Measurements from ENCODE around the gene CDH13. TPM values are rescaled to one million over a fixed set of nuclear protein-coding genes. Genes with fewer than 3 reads are reported as not detected.

CDH13 gene
- total RNA-seq, 1 experiment from 2014 or later, result 34.5 TPM

DNA sequence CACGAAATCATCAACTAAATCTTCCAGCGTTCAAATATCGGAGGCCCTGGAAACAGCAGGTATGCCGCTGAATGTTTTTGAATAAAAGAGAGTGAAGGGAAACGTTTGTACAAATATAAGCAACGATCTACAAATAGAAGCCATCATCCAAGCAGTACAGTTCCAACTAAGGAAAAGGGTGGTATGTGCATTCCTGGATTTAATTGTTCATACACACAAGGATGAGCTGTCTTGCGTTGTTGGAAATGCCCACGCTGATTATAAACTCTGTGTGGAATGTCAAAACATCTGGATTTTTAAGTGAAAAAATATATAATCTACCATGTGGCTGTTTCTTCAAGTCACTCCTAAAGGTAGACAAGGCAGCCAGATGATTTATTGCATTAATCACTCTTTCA, 989.2 kb downstream of the CDH13 start:
- H3K4me1 ChIP-seq, result peaks cover 4% of the 10 kb centered on the region; the same call in 1 of the 2 replicates
- H3K27ac ChIP-seq, result no peak overlapping the region
- H3K36me3 ChIP-seq, result no peaks in the 10 kb centered on the region
- DNase-seq, result no peak
- H3K9me3 ChIP-seq (replicated peaks), result no peaks in the 10 kb centered on the region
- no peaks in the 10 kb centered on the region for H3K27me3 ChIP-seq
- no peak overlapping the region for H3K4me3 ChIP-seq

GRCh38 chr16:83619381-83620150, 992.8 kb downstream of the CDH13 start:
- H3K27me3 ChIP-seq, result no peaks in the 10 kb centered on the region
- H3K27ac ChIP-seq, result no peak overlapping the region
- H3K4me3 ChIP-seq, result no peak overlapping the region
- no peaks in the 10 kb centered on the region for H3K36me3 ChIP-seq
- H3K4me1 ChIP-seq, result peaks cover 4% of the 10 kb centered on the region; the same call in 1 of the 2 replicates
- DNase-seq, result peak; percentile 18 to 50
- H3K9me3 ChIP-seq (replicated peaks), result no peaks in the 10 kb centered on the region

DNA sequence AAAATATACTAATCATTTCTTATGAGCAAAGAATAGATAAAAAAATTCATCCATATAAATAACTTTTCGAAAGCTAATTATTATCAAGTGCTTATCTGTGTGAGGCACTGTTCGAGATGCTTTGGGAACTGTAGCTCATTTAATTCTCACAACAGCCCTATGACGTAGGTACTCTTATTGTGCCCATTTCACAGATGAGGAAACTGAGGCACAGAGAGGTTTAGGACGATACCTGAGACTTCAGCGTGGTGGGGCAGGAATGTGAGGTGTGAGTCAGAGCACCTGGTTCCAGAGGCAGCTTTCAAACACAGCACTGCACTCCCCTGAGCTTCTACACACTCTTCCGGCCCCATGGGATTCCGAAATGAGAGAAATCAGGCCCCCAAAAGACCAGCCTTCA, 995.2 kb downstream of the CDH13 start:
- Histone ChIP-seq H3K4me3 (no peak overlapping the region), H3K27me3 (no peaks in the 10 kb centered on the region), H3K36me3 (no peaks in the 10 kb centered on the region), H3K4me1 (peaks cover 4% of the 10 kb centered on the region; the same call in 1 of the 2 replicates), H3K9me3 (replicated peaks) (no peaks in the 10 kb centered on the region), H3K27ac (no peak overlapping the region)
- no peak for DNase-seq

GRCh38 chr16:83623091-83623730, 996.4 kb downstream of the CDH13 start:
- Histone ChIP-seq H3K36me3 (no peaks in the 10 kb centered on the region), H3K4me1 (peaks cover 4% of the 10 kb centered on the region; the same call in 1 of the 2 replicates), H3K27ac (no peak overlapping the region), H3K4me3 (no peak overlapping the region), H3K9me3 (replicated peaks) (no peaks in the 10 kb centered on the region), H3K27me3 (no peaks in the 10 kb centered on the region)
- DNase-seq, result peak in 1 of 2 experiments; percentile 4

GRCh38 chr16:83623892-83624291, 997.1 kb downstream of the CDH13 start:
- Histone ChIP-seq H3K9me3 (replicated peaks) (no peaks in the 10 kb centered on the region), H3K27me3 (no peaks in the 10 kb centered on the region), H3K4me3 (no peak overlapping the region), H3K27ac (no peak overlapping the region), H3K4me1 (peaks cover 4% of the 10 kb centered on the region; the same call in 1 of the 2 replicates), H3K36me3 (no peaks in the 10 kb centered on the region)
- no peak for DNase-seq

GRCh38 chr16:83624429-83625120, 997.8 kb downstream of the CDH13 start:
- Histone ChIP-seq H3K36me3 (no peaks in the 10 kb centered on the region), H3K4me3 (no peak overlapping the region), H3K9me3 (replicated peaks) (no peaks in the 10 kb centered on the region), H3K4me1 (peaks cover 1% of the 10 kb centered on the region; the same call in 1 of the 2 replicates), H3K27me3 (no peaks in the 10 kb centered on the region), H3K27ac (no peak overlapping the region)
- DNase-seq, result no peak

- no peak for DNase-seq
Observed at GRCh38 chr16:83626204-83626603, 999.4 kb downstream of the CDH13 start.

GRCh38 chr16:83626676-83627075, 999.9 kb downstream of the CDH13 start:
- no peak overlapping the region for H3K4me3 ChIP-seq
- H3K27ac ChIP-seq, result no peak overlapping the region
- no peaks in the 10 kb centered on the region for H3K9me3 ChIP-seq (replicated peaks)
- no peak for DNase-seq
- H3K4me1 ChIP-seq, result no peaks in the 10 kb centered on the region
- H3K27me3 ChIP-seq, result no peaks in the 10 kb centered on the region
- no peaks in the 10 kb centered on the region for H3K36me3 ChIP-seq

More at GRCh38 chr16:83626204-83626603, 999.4 kb downstream of the CDH13 start:
- H3K4me3 ChIP-seq, result no peak overlapping the region
- no peak overlapping the region for H3K27ac ChIP-seq
- no peaks in the 10 kb centered on the region for H3K4me1 ChIP-seq
- no peaks in the 10 kb centered on the region for H3K27me3 ChIP-seq
- no peaks in the 10 kb centered on the region for H3K36me3 ChIP-seq
- no peaks in the 10 kb centered on the region for H3K9me3 ChIP-seq (replicated peaks)

- DNase-seq, result no peak
- Histone ChIP-seq H3K4me3 (no peak overlapping the region), H3K27me3 (no peaks in the 10 kb centered on the region)
Observed at GRCh38 chr16:83627996-83628395, 1001.2 kb downstream of the CDH13 start.

GRCh38 chr16:83629426-83629825, 1002.7 kb downstream of the CDH13 start:
- Histone ChIP-seq H3K27ac (no peak overlapping the region), H3K27me3 (no peaks in the 10 kb centered on the region)

More at GRCh38 chr16:83627996-83628395, 1001.2 kb downstream of the CDH13 start:
- H3K9me3 ChIP-seq (replicated peaks), result no peaks in the 10 kb centered on the region
- no peaks in the 10 kb centered on the region for H3K4me1 ChIP-seq
- H3K27ac ChIP-seq, result no peak overlapping the region
- no peaks in the 10 kb centered on the region for H3K36me3 ChIP-seq

DNA sequence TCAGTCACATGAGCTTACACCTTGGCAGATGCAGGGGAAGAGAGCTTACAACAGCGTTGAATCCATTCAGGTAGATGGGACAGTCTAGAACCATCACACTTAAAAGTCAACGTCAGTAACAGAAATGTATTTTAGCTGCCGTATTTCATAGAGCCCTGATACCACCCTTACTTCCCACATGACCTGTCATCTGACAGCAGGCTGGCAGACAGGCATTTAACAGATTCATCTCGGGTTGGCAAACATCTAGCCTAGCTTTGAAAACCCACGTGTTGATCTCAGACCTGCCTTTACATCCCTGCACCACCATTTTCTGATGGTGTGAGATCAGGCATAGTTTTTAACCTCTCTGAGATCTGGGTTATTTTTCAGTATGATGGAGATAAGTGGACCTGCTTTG, 1003.1 kb downstream of the CDH13 start:
- H3K36me3 ChIP-seq, result no peaks in the 10 kb centered on the region
- DNase-seq, result no peak
- no peaks in the 10 kb centered on the region for H3K9me3 ChIP-seq (replicated peaks)
- no peak overlapping the region for H3K4me3 ChIP-seq
- no peaks in the 10 kb centered on the region for H3K4me1 ChIP-seq
- no peaks in the 10 kb centered on the region for H3K27me3 ChIP-seq
- H3K27ac ChIP-seq, result no peak overlapping the region

More at GRCh38 chr16:83629426-83629825, 1002.7 kb downstream of the CDH13 start:
- H3K36me3 ChIP-seq, result no peaks in the 10 kb centered on the region
- no peak overlapping the region for H3K4me3 ChIP-seq
- no peaks in the 10 kb centered on the region for H3K4me1 ChIP-seq
- no peak for DNase-seq
- H3K9me3 ChIP-seq (replicated peaks), result no peaks in the 10 kb centered on the region

GRCh38 chr16:83630979-83631378, 1004.2 kb downstream of the CDH13 start:
- H3K9me3 ChIP-seq (replicated peaks), result no peaks in the 10 kb centered on the region
- no peaks in the 10 kb centered on the region for H3K36me3 ChIP-seq
- H3K27me3 ChIP-seq, result no peaks in the 10 kb centered on the region
- H3K4me3 ChIP-seq, result no peak overlapping the region
- H3K27ac ChIP-seq, result no peak overlapping the region
- no peaks in the 10 kb centered on the region for H3K4me1 ChIP-seq
- DNase-seq, result no peak

DNA sequence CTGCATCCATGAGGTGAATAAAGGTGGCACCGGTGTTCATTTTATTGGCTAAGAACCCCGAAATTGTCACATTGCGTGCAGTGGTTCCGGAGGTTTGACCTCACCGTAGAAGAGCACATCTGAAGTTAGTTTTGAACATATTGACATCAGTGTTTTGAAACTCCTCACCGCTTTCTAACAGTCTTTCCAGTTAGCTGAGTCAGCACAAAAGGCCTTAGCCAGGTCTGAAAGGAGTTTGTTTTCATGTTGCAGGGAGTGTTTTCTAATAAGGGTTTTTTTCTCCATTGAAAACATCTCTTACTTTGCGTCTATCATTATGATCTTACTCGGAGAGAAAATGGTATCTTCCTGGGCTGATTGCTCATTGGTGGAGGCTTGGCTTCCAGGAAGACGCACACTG, 1006.5 kb downstream of the CDH13 start:
- H3K27ac ChIP-seq, result no peak overlapping the region
- H3K4me3 ChIP-seq, result no peak overlapping the region
- no peaks in the 10 kb centered on the region for H3K4me1 ChIP-seq
- no peaks in the 10 kb centered on the region for H3K9me3 ChIP-seq (replicated peaks)
- no peaks in the 10 kb centered on the region for H3K36me3 ChIP-seq
- no peak for DNase-seq
- H3K27me3 ChIP-seq, result no peaks in the 10 kb centered on the region

GRCh38 chr16:83648347-83648746, 1021.6 kb downstream of the CDH13 start:
- H3K4me1 ChIP-seq, result peaks cover under 1% of the 10 kb centered on the region; the same call in 1 of the 2 replicates
- no peaks in the 10 kb centered on the region for H3K27me3 ChIP-seq
- H3K27ac ChIP-seq, result no peak overlapping the region
- no peak overlapping the region for H3K4me3 ChIP-seq
- no peak for DNase-seq
- H3K9me3 ChIP-seq (replicated peaks), result no peaks in the 10 kb centered on the region
- H3K36me3 ChIP-seq, result no peaks in the 10 kb centered on the region

DNA sequence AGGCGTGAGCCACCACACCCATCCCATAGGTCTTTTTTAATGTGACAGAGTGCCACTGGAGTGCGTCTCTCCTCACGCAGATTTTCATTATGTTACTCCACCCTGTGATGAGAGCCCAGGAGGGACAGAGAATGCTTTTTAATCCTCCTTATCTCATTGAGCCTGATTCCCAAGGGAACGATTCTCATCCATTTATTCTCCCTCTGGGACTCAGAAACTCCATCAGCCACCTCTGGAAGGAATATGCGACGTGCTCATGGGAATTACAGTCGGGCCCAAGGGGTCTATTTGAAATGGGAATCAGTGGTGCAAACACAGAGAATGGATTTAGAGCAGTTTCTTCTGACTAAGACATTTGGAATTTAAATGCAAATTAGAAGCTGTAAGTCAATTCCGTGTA, 1025.1 kb downstream of the CDH13 start:
- Histone ChIP-seq H3K36me3 (no peaks in the 10 kb centered on the region), H3K9me3 (replicated peaks) (no peaks in the 10 kb centered on the region), H3K27ac (no peak overlapping the region), H3K4me3 (no peak overlapping the region), H3K27me3 (no peaks in the 10 kb centered on the region), H3K4me1 (peaks cover 5% of the 10 kb centered on the region; the same call in 1 of the 2 replicates)
- no peak for DNase-seq

All from SJCRH30 (cell line).